VCaP (cell line): ENCODE measurements around the gene ARTN.

Source experiments
- H3K27ac ChIP-seq: fragments of 450-650 bp; 2 replicates; pipeline ENCODE4 v1.5.1; 2017
- CTCF ChIP-seq: fragments of 450-650 bp; conservative IDR thresholded peaks from 2 replicates; pipeline ENCODE4 v1.5.1; 2017; ENCODE audit warnings: mild to moderate bottlenecking, moderate library complexity

ARTN gene

GRCh38 chr1:43942411-43942810 lies 8.8 kb downstream of the ARTN start:
- no peak for TF ChIP-seq CTCF
- no peak overlapping the region for H3K27ac ChIP-seq

GRCh38 chr1:43944860-43945259 lies 11.3 kb downstream of the ARTN start:
- peak overlapping the region; percentile 96; the same call in 1 of the 2 replicates for H3K27ac ChIP-seq
- TF ChIP-seq CTCF, result no peak

- H3K27ac ChIP-seq, result peak overlapping the region; percentile 96
- no peak for TF ChIP-seq CTCF
These were observed 12.2 kb downstream of the ARTN start for GRCh38 chr1:43945674-43946235.

GRCh38 chr1:43946236-43947060 lies 12.8 kb downstream of the ARTN start, which contains the start of gene IPO13:
Gene IPO13, plus strand, starts transcription at chr1:43946950. Its CDS starts 651 bp downstream, at chr1:43947601.
- TF ChIP-seq CTCF, result peak; percentile 82
- peak within 1 kb of the TSS; percentile 96 for H3K27ac ChIP-seq

GRCh38 chr1:43947061-43947873 lies 13.7 kb downstream of the ARTN start:
- peak overlapping the region; percentile 96 for H3K27ac ChIP-seq
- TF ChIP-seq CTCF, result no peak

- H3K27ac ChIP-seq, result peak overlapping the region; percentile 96; the same call in 1 of the 2 replicates
- TF ChIP-seq CTCF, result no peak
These were observed 14.4 kb downstream of the ARTN start for GRCh38 chr1:43947874-43948437.

GRCh38 chr1:43949678-43950077 lies 16.1 kb downstream of the ARTN start:
- H3K27ac ChIP-seq, result no peak overlapping the region
- no peak for TF ChIP-seq CTCF
